HG02763 (cell line): ENCODE data around the gene MAG.
A peak's percentile ranks its signal among the peaks of the same experiment; 100 is the strongest.

Experiments
- ATAC-seq: cut with Tn5 transposase; IDR thresholded peaks from one replicate; pipeline ENCODE4 v1.9.1; 2021; ENCODE audit warnings: mild to moderate bottlenecking, moderate library complexity; ENCODE audit not compliant: unreplicated experiment

Gene MAG

GRCh38 chr19:35341565-35342225 lies 49.7 kb downstream of the MAG start:
- ATAC-seq, result no peak

- no peak for ATAC-seq
Observed at GRCh38 chr19:35342430-35342829, 50.5 kb downstream of the MAG start.

GRCh38 chr19:35344511-35345031 lies 52.6 kb downstream of the MAG start:
- no peak for ATAC-seq

DNA sequence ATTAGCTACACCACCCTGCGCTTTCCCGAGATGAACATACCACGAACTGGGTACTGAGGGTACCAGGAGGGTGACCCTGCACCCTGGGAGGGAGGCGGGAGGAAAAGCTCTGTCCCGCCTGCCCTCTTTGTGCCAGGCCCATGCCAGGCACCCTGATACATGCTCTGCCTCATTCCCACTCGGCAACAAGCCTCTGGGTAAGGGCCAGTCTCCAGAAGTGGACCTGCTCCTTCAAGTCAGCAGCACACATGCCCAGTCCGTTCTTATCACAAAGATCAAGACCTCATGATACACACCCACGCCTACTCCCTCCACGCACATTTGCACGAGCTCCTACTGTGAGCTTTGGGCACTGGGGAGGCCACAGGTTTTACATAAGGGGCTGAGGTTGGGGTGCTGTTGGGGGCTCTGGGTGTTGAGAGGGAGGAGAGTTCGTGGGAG lies 53.7 kb downstream of the MAG start:
- no peak for ATAC-seq

DNA sequence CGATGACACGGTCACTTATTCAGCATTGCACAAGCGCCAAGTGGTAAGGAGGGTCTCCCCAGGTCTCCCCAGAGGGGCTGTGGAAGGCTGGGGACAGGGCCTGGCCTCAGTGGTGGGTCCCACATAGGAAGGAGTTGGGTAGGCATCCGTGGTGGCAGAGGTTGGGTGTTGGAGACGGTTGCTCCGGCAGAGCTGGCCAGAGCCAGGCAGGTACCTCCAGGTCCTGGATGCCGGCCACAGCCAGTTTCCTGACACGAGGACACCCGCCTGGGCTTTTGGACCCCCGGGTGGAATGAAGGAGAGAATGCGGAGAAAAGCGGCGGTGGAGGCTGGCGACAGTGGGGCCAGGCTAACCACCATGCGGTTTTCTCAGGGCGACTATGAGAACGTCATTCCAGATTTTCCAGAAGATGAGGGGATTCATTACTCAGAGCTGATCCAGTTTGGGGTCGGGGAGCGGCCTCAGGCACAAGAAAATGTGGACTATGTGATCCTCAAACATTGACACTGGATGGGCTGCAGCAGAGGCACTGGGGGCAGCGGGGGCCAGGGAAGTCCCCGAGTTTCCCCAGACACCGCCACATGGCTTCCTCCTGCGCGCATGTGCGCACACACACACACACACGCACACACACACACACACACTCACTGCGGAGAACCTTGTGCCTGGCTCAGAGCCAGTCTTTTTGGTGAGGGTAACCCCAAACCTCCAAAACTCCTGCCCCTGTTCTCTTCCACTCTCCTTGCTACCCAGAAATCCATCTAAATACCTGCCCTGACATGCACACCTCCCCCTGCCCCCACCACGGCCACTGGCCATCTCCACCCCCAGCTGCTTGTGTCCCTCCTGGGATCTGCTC lies 54.5 kb downstream of the MAG start:
- ATAC-seq, result peak; percentile 34

DNA sequence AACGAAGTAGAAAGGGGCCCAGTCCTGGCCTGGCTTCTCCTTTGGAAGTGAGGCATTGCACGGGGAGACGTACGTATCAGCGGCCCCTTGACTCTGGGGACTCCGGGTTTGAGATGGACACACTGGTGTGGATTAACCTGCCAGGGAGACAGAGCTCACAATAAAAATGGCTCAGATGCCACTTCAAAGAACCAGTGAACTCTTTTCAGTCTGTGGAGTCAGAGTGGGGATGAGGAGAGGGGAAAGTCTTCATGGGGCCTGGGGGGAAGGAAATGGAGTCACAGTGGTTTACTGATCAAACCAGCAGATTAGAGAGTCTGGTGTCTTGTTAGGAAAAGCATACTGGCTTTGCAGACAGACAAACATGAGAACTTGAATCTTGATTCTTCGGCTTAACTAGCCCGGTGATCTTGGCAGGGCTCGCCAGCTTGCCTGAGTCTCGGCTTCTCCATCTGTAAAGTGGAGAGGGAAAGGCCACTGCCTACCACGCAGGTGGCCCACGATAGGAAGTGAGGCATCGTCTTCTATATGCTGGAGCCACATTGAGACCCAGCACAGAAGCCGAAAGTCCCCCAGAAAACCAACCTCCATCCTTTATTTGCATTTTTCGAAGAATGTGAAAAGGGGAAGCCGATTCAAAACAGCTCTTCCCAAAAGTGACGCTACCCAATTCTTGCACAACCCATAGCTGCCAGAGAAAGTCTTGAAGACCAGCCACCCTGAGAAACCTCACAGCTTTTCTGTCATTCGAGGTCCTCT lies 55.4 kb downstream of the MAG start, which contains the start of gene FFAR1:
TSS of gene FFAR1 (plus strand) at position 732 of the 759 bp plus-strand sequence. CDS start 3,650 bp downstream, outside the sequence.
- ATAC-seq, result peak; percentile 59

DNA sequence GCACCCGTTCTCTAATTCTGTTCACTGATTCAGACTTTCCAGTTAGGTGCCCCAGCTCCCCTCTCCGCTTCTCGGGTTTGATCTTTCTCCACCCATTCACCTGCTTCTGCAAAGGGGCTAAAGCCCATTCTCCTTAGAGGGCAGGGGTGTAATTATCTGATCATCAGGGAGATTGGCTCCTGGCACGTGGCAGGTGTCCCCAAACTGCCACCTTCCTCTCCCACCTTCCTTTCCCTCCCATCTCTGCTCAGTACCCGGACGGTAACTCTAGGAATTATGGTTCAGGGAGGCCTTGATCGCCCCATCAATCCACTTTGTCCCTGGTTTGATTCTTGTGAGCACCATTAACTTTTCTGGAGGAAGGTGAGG lies 56.0 kb downstream of the MAG start:
- ATAC-seq, result no peak

DNA sequence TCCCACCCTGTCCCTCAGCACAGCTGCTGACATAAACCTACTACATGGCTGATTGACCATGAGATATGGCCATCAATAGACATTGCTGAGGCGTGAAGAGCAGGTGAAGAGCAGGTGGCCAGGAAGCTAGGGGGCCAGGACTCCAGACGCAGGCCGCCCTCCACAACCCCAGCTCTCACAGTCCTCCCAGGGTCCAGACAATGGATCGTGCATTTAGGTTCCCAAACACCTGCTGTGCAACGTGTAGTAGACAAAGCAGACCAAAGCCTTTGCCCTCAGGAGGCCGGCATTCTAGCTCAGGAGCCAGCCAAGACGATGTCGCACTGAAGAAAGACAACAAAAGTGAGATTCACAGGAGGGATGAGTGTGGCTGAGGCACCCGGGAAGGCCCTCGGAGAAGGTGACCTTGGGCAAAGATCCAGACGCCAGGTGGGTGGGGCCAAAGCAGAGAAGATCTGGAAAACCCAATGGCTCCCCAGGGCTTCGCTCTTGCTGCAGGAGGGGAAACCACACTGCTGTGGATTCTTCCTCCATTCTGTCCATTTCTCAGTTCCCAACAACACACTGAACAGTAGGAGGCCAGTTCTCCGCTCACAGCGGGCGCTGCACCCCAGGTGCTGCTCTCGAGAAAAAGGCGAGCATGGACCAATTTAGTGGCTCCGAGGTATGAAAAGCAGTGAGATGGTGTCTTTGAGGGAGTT lies 57.1 kb downstream of the MAG start:
- no peak for ATAC-seq

- ATAC-seq, result no peak
Observed at GRCh38 chr19:35349614-35350521, 57.9 kb downstream of the MAG start.

DNA sequence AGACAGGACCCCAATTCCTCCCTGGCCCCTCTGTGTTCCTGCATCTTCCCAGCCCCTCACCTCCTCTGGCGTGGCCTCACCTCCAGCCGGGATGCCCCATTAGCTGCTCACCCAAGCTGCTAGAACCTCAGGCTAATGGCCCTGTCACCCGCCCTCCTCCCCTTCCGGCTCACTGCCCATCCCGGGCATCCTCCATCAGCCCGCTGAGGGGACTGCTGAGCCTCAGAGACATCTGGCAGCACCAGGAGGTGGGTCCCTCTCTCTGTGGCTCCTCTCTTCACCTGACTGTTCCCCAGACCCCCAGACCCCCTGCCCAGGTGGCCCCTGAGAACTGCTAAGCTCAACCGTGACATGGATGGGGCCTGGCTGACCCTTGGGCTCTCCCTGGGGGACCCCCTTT lies 58.6 kb downstream of the MAG start:
- no peak for ATAC-seq

GRCh38 chr19:35351411-35352176 lies 59.6 kb downstream of the MAG start:
- no peak for ATAC-seq

DNA sequence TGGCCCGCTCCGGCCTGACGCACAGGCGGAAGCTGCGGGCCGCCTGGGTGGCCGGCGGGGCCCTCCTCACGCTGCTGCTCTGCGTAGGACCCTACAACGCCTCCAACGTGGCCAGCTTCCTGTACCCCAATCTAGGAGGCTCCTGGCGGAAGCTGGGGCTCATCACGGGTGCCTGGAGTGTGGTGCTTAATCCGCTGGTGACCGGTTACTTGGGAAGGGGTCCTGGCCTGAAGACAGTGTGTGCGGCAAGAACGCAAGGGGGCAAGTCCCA lies 60.2 kb downstream of the MAG start:
- no peak for ATAC-seq

DNA sequence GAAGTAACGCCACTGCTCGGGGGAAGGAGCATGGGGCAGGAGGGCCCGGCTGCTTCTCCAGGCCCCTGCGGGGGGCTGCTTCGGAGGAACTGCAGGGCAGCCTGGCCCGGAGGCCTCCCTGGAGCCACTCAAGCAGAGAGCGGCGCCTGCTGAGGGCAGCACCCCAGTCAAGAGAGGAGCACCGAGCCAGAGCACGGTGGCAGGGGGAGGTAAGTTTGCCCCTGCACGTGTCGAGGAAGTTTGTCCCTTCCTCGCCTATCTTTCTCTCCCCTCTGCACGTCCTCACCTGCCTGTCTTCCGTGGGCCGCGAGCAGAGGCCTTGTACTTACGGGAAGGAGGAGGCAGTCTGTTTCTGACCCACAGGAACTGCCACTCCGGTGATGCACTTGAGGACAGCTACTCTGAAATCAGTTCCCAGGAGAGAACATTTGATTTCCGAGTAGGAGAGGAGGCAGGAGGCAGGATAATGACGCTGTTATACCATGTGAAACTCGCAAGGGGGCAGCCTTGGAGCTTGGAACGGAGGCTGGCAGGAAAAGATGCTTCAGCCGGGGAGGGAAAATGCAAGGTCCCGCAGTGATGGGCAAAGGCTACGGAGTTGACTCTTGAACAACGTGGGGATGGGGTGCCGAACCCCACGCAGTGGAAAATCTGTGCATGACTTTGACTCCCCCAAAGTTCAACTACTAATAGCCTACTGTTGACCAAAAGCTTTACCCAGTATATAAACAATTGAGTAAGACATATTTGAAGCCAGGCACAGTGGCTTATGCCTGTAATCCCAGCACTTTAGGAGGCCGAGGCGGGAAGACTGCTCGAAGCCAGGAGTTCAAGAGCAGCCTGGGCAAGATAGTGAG lies 60.7 kb downstream of the MAG start:
- no peak for ATAC-seq

DNA sequence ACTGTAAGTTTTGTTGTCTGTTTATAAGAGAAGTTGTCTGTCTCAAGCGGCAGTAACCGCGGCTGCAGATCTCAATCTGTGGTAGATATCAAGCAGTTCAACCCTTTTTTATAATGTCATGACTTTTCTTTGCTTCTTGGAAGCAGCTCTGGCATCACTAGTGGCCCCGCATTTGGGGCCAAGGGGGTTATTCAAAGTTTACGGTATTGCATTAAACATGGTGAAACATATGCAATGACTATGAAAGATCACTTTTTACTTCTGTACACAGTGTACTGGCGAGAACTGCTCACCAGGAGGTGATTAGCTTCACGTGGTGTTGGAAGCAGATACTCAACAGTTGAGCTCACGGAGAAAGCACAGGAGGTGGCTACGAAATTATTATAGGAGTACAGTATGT lies 61.7 kb downstream of the MAG start:
- ATAC-seq, result no peak

DNA sequence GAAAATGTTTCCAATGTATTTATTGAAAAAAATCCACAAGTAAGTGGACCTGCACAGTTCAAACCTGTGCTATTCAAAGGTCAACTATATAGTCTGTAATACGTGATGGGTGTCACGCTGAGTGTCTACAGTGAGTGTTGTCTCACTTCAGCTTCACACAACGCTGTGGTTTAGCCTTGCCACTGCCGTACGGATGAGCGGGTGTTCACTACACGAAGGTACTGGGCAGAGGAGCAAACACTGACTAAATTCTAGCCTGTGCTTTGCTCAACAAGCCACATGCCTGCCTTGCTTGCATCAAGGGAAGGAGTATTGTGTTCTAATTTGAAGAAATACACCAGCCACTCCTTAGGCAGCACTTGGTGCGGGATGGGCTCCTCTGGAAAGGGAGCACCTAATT lies 62.9 kb downstream of the MAG start:
- ATAC-seq, result no peak

GRCh38 chr19:35355791-35356460 lies 64.0 kb downstream of the MAG start:
- no peak for ATAC-seq

- ATAC-seq, result no peak
Observed at GRCh38 chr19:35357867-35358573, 66.1 kb downstream of the MAG start, which contains the start of gene FFAR3. TSS of gene FFAR3 (plus strand) at chr19:35358460. CDS start at chr19:35358891, 431 bp downstream.
